HepG2 (cell line): ENCODE measurements around the gene ARL8A. TPM values are rescaled to one million over a fixed set of nuclear protein-coding genes. Genes with fewer than 3 reads are reported as not detected.

Experiments used
- BRD4 ChIP-seq: sonication (generic); formaldehyde crosslinking; IDR thresholded peaks from 2 replicates; pipeline ENCODE4 v1.4.0; 2020; ENCODE audit warnings: missing genetic modification reagents
- JDP2 ChIP-seq: sonication (generic); formaldehyde crosslinking; IDR thresholded peaks from 2 replicates; pipeline ENCODE4 v1.8.1; 2022; ENCODE audit warnings: missing genetic modification reagents, borderline replicate concordance
- NCOA1 ChIP-seq: sonication (generic); formaldehyde crosslinking; IDR thresholded peaks from 2 replicates; pipeline ENCODE4 v1.9.0; 2021; ENCODE audit warnings: missing genetic modification reagents
- NPAS2 ChIP-seq: sonication (generic); formaldehyde crosslinking; IDR thresholded peaks from 2 replicates; pipeline ENCODE4 v1.8.0; 2022; ENCODE audit warnings: mild to moderate bottlenecking, missing genetic modification reagents, borderline replicate concordance
- NR2C2 ChIP-seq: sonication (generic); formaldehyde crosslinking; IDR thresholded peaks from 2 replicates; pipeline ENCODE4 v1.4.0; 2020; ENCODE audit warnings: missing genetic modification reagents, mild to moderate bottlenecking, moderate library complexity, borderline replicate concordance
- RFX5 ChIP-seq: IDR thresholded peaks from 2 replicates; pipeline ENCODE4 v1.6.1; 2011; ENCODE audit warnings: low read depth, low read length, improper control_type of control experiment
- SOX5 ChIP-seq: IDR thresholded peaks from 2 replicates; pipeline ENCODE4 v1.6.1; 2016; ENCODE audit warnings: borderline replicate concordance
- SP4 ChIP-seq: sonication (generic); formaldehyde crosslinking; IDR thresholded peaks from 2 replicates; pipeline ENCODE4 v1.8.1; 2023; ENCODE audit warnings: mild to moderate bottlenecking, missing genetic modification reagents
- SP5 ChIP-seq: IDR thresholded peaks from 2 replicates; pipeline ENCODE4 v1.6.1; 2016; ENCODE audit warnings: low read depth, borderline replicate concordance
- SPEN ChIP-seq: sonication (generic); formaldehyde crosslinking; IDR thresholded peaks from 2 replicates; pipeline ENCODE4 v1.5.1; 2020; ENCODE audit warnings: low read depth, mild to moderate bottlenecking, missing genetic modification reagents
- THAP11 ChIP-seq: IDR thresholded peaks from 2 replicates; pipeline ENCODE4 v1.6.1; 2016; ENCODE audit warnings: missing biosample characterization, missing genetic modification reagents
- ZBTB7A ChIP-seq: sonication (generic); formaldehyde crosslinking; IDR thresholded peaks from 2 replicates; pipeline ENCODE4 v1.8.0; 2022; ENCODE audit warnings: mild to moderate bottlenecking, missing genetic modification reagents
- ZFP90 ChIP-seq: sonication (generic); formaldehyde crosslinking; IDR thresholded peaks from 2 replicates; pipeline ENCODE4 v1.8.0; 2022; ENCODE audit warnings: missing genetic modification reagents, mild to moderate bottlenecking, inconsistent platforms, borderline replicate concordance
- ZNF24 ChIP-seq: fragments of 450-650 bp; IDR thresholded peaks from 2 replicates; pipeline ENCODE4 v1.6.1; 2017; ENCODE audit warnings: antibody characterized with exemption, mild to moderate bottlenecking
- polyA plus RNA-seq, 8 experiments: library from polyadenylated mRNA; depleted of rRNA in 3 of 8; stranded (reverse) in 7 of 8; unstranded in 1 of 8; fragments of >200 nt; fragmentation: Illumina TruSeq in 4 of 8; extraction: Trizol in 4 of 8; gene quantifications; 2 replicates each; pipeline versions ENCODE4 v1.2.1 to v1.2.3, GENCODE V29; 2011 to 2016; ENCODE audit warnings: low read depth in 4 of 8, missing spikeins in 1 of 8, mixed read lengths in 1 of 8; ENCODE audit not compliant: insufficient read depth in 1 of 8
- total RNA-seq, 5 experiments: library from RNA; depleted of rRNA; stranded (reverse); fragments of >200 nt; fragmentation: Illumina TruSeq; extraction: Trizol; gene quantifications; 2 replicates each; pipeline ENCODE4 v1.2.3, GENCODE V29; 2016; ENCODE audit warnings: low read depth in 1 of 5
- TF ChIP-seq, protein P1 (sequence below): sonication (generic); formaldehyde crosslinking; IDR thresholded peaks from 2 replicates; pipeline ENCODE4 v1.5.0; 2020; ENCODE audit warnings: mild to moderate bottlenecking, missing genetic modification reagents, borderline replicate concordance
- TF ChIP-seq, protein P2 (sequence below): IDR thresholded peaks from 2 replicates; pipeline ENCODE4 v1.6.1; 2016; ENCODE audit warnings: missing compliant biosample characterization, missing genetic modification reagents, borderline replicate concordance
- TF ChIP-seq, protein P3 (sequence below): sonication (generic); formaldehyde crosslinking; conservative IDR thresholded peaks from 2 replicates; pipeline ENCODE4 v1.4.0; 2020; ENCODE audit warnings: missing genetic modification reagents
- TF ChIP-seq, protein P4 (sequence below): sonication (generic); formaldehyde crosslinking; IDR thresholded peaks from 2 replicates; pipeline ENCODE4 v1.4.0; 2020; ENCODE audit warnings: mild to moderate bottlenecking, missing genetic modification reagents
- TF ChIP-seq, protein P5 (sequence below): sonication (generic); formaldehyde crosslinking; IDR thresholded peaks from 2 replicates; pipeline ENCODE4 v1.4.0; 2020; ENCODE audit warnings: missing genetic modification reagents
- TF ChIP-seq, protein P6 (sequence below): sonication (generic); formaldehyde crosslinking; IDR thresholded peaks from 2 replicates; pipeline ENCODE4 v1.9.0; 2022; ENCODE audit warnings: low read depth, missing genetic modification reagents

The ARL8A gene
- total and polyA plus RNA-seq, 2 of the 13 experiments (the other 11 are each of a cell fraction or from before 2014, with no cell fraction given): 2.7 to 23.4 TPM

DNA sequence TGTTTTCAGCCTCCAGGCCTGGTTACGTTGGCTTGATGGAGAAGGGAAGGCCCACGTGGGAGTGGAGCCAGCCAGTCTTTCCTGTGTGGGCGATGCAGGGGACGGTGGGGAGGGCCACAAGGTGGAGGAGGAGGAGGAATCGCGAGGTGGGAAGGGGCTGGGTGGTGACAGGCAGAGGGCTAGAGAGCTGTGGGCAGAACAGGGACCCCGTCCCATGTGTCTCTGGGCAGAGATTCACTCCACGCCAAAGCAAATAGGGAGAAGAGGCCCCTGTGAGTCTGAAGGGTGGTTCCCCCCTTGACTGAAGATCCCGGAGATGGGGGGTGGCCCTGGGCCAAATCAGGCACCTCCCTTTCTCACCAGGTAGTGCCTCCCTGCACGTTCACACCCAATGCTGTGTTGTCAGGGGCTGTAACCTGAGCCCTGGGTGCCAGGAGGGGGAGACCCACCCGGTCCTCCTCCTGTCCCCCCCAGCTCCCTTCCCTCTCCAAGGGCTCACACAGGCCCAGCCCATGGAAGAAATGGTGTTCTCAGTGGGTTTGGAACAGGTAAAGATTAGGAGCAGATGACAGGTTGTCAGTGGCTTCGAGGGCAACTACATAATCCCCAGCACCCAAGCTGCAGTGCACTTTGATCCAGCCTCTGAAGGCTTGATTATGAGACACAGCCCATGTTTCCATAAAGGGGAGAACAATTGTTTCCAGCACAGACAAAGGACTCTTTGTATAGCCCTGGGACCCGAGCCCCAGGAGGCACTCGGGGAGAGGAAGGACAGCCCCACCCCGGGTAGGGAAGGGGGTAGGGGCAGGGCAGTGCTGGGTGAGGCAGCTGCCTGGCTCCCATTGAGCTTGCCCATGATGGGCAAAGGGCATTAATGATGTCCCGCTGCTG, 59.5 kb downstream of the ARL8A start (continued):
- TF ChIP-seq, protein P1, sequence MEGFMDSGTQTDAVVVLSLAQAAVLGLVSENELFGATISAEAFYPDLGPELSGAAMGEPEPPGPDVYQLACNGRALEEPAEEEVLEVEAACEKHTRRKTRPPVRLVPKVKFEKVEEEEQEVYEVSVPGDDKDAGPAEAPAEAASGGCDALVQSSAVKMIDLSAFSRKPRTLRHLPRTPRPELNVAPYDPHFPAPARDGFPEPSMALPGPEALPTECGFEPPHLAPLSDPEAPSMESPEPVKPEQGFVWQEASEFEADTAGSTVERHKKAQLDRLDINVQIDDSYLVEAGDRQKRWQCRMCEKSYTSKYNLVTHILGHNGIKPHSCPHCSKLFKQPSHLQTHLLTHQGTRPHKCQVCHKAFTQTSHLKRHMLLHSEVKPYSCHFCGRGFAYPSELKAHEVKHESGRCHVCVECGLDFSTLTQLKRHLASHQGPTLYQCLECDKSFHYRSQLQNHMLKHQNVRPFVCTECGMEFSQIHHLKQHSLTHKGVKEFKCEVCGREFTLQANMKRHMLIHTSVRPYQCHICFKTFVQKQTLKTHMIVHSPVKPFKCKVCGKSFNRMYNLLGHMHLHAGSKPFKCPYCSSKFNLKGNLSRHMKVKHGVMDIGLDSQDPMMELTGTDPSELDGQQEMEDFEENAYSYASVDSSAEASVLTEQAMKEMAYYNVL (CRISPR knock-in tag): peak; percentile 90
- TF ChIP-seq, protein P2, sequence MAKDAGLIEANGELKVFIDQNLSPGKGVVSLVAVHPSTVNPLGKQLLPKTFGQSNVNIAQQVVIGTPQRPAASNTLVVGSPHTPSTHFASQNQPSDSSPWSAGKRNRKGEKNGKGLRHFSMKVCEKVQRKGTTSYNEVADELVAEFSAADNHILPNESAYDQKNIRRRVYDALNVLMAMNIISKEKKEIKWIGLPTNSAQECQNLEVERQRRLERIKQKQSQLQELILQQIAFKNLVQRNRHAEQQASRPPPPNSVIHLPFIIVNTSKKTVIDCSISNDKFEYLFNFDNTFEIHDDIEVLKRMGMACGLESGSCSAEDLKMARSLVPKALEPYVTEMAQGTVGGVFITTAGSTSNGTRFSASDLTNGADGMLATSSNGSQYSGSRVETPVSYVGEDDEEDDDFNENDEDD (CRISPR knock-in tag): peak; percentile 38; the same call in 1 of the 2 replicates
- no peak for TF ChIP-seq JDP2
- TF ChIP-seq SOX5 (CRISPR knock-in tag): peak; percentile 98
- TF ChIP-seq, protein P3, sequence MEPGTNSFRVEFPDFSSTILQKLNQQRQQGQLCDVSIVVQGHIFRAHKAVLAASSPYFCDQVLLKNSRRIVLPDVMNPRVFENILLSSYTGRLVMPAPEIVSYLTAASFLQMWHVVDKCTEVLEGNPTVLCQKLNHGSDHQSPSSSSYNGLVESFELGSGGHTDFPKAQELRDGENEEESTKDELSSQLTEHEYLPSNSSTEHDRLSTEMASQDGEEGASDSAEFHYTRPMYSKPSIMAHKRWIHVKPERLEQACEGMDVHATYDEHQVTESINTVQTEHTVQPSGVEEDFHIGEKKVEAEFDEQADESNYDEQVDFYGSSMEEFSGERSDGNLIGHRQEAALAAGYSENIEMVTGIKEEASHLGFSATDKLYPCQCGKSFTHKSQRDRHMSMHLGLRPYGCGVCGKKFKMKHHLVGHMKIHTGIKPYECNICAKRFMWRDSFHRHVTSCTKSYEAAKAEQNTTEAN (CRISPR knock-in tag): peak; percentile 62; the same call in 1 of the 2 replicates
- TF ChIP-seq, protein P4, sequence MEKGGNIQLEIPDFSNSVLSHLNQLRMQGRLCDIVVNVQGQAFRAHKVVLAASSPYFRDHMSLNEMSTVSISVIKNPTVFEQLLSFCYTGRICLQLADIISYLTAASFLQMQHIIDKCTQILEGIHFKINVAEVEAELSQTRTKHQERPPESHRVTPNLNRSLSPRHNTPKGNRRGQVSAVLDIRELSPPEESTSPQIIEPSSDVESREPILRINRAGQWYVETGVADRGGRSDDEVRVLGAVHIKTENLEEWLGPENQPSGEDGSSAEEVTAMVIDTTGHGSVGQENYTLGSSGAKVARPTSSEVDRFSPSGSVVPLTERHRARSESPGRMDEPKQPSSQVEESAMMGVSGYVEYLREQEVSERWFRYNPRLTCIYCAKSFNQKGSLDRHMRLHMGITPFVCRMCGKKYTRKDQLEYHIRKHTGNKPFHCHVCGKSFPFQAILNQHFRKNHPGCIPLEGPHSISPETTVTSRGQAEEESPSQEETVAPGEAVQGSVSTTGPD: peak; percentile 49; the same call in 1 of the 2 replicates
- peak; percentile 68; the same call in 1 of the 2 replicates for TF ChIP-seq ZFP90 (CRISPR knock-in tag)
- TF ChIP-seq NCOA1 (CRISPR knock-in tag): peak; percentile 88
- 0 out of 2 replicates have a peak, but pooled peaks have one; percentile 20 for TF ChIP-seq ZBTB7A
- no peak; the same call in none of the 2 replicates for TF ChIP-seq SP4 (CRISPR knock-in tag)
- no peak for TF ChIP-seq NPAS2
- TF ChIP-seq SP5 (CRISPR knock-in tag): peak; percentile 20; the same call in 1 of the 2 replicates
- TF ChIP-seq, protein P5, sequence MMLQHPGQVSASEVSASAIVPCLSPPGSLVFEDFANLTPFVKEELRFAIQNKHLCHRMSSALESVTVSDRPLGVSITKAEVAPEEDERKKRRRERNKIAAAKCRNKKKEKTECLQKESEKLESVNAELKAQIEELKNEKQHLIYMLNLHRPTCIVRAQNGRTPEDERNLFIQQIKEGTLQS: peak; percentile 36; the same call in 1 of the 2 replicates
- TF ChIP-seq BRD4: peak; percentile 41; the same call in 1 of the 2 replicates
- peak; percentile 43; the same call in 1 of the 2 replicates for TF ChIP-seq SPEN (CRISPR knock-in tag)
- TF ChIP-seq ZNF24: no peak
- TF ChIP-seq, protein P6, sequence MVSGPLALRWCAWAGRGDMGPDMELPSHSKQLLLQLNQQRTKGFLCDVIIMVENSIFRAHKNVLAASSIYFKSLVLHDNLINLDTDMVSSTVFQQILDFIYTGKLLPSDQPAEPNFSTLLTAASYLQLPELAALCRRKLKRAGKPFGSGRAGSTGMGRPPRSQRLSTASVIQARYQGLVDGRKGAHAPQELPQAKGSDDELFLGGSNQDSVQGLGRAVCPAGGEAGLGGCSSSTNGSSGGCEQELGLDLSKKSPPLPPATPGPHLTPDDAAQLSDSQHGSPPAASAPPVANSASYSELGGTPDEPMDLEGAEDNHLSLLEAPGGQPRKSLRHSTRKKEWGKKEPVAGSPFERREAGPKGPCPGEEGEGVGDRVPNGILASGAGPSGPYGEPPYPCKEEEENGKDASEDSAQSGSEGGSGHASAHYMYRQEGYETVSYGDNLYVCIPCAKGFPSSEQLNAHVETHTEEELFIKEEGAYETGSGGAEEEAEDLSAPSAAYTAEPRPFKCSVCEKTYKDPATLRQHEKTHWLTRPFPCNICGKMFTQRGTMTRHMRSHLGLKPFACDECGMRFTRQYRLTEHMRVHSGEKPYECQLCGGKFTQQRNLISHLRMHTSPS (CRISPR knock-in tag): peak; percentile 97
- TF ChIP-seq THAP11 (CRISPR knock-in tag): peak; percentile 25; the same call in 1 of the 2 replicates
- TF ChIP-seq RFX5: no peak
- no peak for TF ChIP-seq NR2C2 (CRISPR knock-in tag)
